ENCODE measurements around the gene IDUA. TPM values are rescaled to one million over a fixed set of nuclear protein-coding genes. Genes with fewer than 3 reads are reported as not detected.

Gene IDUA
- total RNA-seq (2014; rRNA removed; shearing (Covaris generic)), result 27.8 and 36.4 TPM in 2 replicates

DNA sequence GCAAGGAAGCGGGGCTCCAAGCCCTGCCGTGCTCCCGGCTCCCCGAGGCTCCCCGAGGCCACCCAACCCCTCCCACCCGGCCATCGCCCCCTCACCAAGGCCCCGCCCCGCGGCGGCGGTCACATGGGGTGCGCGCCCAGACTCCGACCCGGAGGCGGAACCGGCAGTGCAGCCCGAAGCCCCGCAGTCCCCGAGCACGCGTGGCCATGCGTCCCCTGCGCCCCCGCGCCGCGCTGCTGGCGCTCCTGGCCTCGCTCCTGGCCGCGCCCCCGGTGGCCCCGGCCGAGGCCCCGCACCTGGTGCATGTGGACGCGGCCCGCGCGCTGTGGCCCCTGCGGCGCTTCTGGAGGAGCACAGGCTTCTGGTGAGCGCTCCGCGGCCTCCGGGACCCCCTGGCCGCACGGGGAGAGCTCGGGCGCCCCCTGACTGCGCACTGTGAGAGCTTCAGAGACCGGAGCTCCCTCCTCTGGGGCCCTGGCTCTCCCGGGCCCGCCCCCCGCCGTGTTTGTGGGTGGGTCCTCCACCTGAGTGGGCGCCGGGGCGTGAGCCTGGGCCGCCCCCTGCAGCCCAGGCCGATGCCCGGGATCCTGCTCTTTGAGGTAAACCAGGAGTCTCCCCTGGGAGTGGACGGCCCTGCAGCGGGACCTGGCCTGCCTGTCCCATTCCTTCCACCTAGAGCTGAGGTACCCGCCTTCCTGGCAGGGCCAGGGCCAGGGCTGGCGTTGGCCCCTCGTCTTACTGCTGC, at the start of gene IDUA:
TSS of gene IDUA (plus strand) at position 166 of the 745 bp plus-strand sequence. CDS start at position 207, 41 bp downstream.

GRCh38 chr4:973431-974397, 13.1 kb upstream of the IDUA start, which contains the start of gene DGKQ:
Gene DGKQ (minus strand): TSS chr4:973569. CDS start chr4:973482, 87 bp downstream.

DNA sequence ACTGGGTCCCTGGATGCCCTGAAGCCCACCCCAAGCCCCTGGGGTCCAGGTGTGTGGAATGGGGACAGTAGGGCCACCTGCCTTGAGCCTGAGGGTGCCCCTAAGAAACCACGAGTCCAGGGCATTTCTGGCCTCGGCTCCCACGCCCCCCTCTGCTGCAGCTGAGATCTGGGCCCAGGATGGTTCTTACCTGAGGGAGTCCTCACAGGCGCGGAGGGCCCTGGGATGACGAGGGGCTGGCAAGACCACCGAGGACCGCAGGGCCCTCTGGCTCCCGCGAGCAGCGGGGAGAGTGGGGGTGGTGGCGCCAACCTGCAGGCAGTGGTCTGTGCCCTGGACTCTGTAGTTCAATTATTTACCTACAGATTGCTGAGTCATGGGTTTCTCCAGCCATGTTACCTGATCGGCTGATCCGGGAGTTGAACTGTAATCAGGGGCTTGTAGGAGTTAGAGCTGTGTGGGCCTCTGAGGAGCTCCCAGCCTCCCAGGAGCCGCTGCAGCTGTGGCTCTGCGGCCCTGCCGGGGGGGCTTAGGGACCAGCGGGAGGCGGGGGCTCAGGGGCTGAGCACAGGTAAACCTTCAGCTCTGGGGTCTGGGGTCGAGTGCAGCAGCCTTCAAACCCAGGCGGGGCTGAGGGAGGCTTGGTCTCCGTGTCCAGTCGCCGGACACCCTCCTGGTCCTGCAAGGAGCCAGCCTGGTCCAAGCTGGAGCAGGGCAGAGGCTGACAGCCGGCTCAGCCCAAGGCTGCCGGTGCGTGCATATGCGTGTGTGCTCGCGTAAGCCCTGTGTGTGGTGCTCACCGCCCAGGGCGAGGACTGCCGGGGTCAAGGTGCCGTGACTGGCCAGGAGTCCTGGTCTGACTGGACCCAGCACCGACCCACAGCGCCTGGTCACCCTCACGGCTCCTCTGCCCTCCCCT, 6.5 kb downstream of the IDUA start, which contains the start of gene SLC26A1:
TSS of gene SLC26A1 (minus strand) at position 294 of the 919 bp plus-strand sequence. CDS start 1,701 bp downstream, outside the sequence.

GRCh38 chr4:1011022-1011665, 24.3 kb downstream of the IDUA start, which contains the start of gene FGFRL1:
Gene FGFRL1 (plus strand): TSS chr4:1011626. CDS start chr4:1012486, 860 bp downstream.

Other genes starting within 250 kb of the IDUA start
- 0.05 TPM in 1 of 2 replicates, not detected in the other for gene CPLX1, start 160.9 kb upstream of the IDUA start, total RNA-seq (2014; rRNA removed; shearing (Covaris generic))
- 145 and 183 TPM in 2 replicates for gene GAK, start 54.7 kb upstream of the IDUA start, total RNA-seq (2014; rRNA removed; shearing (Covaris generic))
- gene TMEM175, start 54.6 kb upstream of the IDUA start, total RNA-seq (2014; rRNA removed; shearing (Covaris generic)), result 28.7 and 31.1 TPM in 2 replicates
- gene DGKQ, start 13.5 kb upstream of the IDUA start, total RNA-seq (2014; rRNA removed; shearing (Covaris generic)), result 11.6 and 12.3 TPM in 2 replicates
- 0.05 TPM in 1 of 2 replicates, not detected in the other for gene SLC26A1, start 6.4 kb downstream of the IDUA start, total RNA-seq (2014; rRNA removed; shearing (Covaris generic))
- gene FGFRL1, start 24.6 kb downstream of the IDUA start, total RNA-seq (2014; rRNA removed; shearing (Covaris generic)), result 102 and 128 TPM in 2 replicates
- not detected in 2 replicates for gene RNF212, start 126.5 kb downstream of the IDUA start, total RNA-seq (2014; rRNA removed; shearing (Covaris generic))
- 10.3 and 13.4 TPM in 2 replicates for gene SPON2, start 185.5 kb downstream of the IDUA start, total RNA-seq (2014; rRNA removed; shearing (Covaris generic))

All from A375 (cell line).